NCI-H345 treated with DMSO at 0.1 percent for 48 hours (cell line): ENCODE data around the gene RNLS.
"Not testable (repeated sequence)": the region's sequence is repeated elsewhere in the genome, so short reads cannot be mapped to it uniquely, and the experiment has no call there.

Experiments
- DNase-seq: peaks from one replicate; lab custom pipeline; 2025; ENCODE audit not compliant: unreplicated experiment; lab: John Stamatoyannopoulos, UW

Gene RNLS

GRCh38 chr10:88525371-88526069 lies 57.6 kb downstream of the RNLS start:
- no peak for DNase-seq

DNA sequence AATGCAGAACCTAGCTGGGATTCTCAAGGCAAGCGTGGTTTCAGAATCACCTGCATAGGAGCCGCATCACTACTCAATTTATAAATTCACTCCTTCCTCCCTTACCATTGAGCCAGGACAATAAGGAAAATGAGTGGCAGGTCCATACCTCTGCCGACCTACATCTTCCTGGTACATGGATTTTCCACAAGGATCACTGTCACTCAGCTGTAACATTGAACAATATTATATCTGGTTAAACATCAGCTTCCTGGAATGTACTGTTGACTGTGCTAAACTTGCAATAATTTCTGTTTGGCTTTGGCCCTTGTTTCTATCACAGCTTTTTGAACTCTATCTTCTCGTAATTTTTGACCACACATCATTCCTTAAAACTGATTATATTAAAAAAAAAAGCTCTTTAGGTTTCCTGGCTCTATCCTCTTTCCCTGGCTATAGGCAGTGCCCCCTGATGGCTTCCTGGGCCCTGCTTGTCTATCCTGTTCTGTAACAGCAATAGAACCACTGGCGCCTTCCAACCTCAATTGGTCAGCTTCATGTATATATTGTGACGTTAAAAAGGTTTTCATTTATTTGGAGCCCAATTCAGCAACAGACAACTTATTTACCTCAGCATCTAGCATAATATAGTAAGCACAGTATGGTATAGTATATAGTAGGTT lies 59.2 kb downstream of the RNLS start:
- no peak for DNase-seq

DNA sequence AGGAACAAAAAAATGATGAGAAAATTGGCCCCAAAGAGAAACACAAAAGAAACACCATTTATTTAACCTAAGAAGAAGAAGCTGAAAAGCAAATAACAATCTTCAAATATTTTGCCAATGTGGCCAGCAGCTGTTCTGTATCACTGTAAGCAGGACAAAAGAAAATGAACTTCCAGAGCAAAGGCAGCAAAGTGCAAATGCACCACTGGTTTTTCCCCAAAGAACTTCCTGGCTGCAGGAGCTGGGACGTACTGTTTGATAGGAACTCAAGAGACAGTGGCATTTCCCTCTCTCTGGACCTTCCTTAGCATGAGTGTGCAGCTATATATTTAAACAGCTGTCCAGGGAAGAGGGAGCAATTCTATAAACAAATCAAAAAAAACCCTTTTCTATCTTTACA lies 60.4 kb downstream of the RNLS start:
- DNase-seq = no peak

DNA sequence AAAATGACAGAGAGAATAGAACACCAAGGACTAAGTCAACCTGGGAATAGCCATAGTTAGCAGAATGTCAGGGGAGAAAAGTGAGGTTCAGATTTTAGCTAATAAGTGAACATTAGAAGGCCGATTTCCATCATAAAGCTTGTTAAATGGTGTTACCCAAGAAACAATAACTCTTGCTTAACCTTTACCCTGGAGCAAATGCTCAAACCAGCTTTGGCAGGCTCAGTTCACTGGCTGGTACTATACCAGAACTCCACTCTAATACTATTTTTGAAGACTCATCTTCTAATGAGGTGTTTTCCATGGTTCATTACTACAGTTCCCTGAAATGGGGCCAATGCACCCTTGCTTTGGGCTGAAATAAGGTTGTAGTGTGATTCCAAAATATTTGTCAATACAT lies 61.3 kb downstream of the RNLS start:
- DNase-seq = no peak

DNA sequence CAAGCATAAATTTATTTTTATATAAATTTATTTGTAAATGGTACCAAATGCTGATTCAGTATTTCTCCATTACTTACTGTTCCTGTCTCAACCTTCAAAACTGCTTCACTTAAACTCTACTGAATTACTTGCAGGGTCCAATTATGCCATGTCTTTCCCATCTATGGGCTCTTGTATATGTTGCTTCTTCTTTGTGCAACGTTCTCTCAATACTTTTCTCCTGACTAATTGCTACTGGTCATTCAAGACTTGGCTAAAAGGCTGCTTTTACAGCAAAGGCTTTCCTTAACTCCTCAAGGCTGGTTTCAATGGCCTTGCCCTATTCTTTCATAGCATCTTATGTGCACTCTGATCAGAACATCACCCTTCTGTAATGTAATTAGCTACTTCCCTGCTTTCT lies 67.9 kb downstream of the RNLS start:
- DNase-seq = no peak

GRCh38 chr10:88512599-88512998 lies 70.5 kb downstream of the RNLS start:
- no peak for DNase-seq

- no peak for DNase-seq
These were observed 74.3 kb downstream of the RNLS start for GRCh38 chr10:88508796-88509195.

GRCh38 chr10:88507826-88508453 lies 75.2 kb downstream of the RNLS start:
- no peak for DNase-seq

DNA sequence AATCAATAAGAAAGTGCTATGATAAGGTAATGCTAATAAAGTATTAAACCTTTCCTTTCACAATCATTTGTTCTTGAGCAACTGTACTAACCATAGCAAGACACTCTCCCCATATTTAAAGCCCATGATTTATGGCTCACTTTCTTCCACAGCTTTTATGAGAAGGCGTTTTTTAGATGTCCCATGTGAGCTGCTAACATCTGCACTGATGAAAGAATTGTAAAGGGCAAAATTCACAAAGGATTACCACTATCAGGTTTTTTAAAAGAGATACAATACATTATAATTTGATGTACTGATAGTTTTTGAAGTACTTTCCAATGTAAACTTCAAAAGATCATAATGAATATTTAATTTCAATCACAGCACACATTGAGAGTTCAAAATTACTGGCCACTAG lies 75.7 kb downstream of the RNLS start:
- DNase-seq = no peak

- DNase-seq = no peak
These were observed 77.4 kb downstream of the RNLS start for GRCh38 chr10:88505680-88506215.

- DNase-seq = no peak
These were observed 77.9 kb downstream of the RNLS start for GRCh38 chr10:88505265-88505664.

DNA sequence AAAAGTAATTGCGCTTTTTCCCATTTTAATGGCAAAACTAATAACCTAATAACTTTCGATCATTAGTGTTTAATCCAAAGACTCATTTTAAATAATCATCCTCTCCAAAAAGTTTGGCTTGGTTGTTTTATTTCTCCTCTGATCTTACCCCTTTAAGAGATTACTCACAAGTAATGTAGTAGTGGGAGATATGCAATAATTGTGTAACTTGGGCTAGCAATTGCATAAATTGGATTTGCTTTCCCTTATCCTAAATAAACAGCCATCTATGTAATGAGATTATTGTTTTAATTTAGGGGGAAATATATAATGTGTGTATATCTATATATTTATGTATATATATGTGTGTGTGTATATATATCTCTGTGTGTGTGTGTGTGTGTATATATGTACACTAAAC lies 82.5 kb downstream of the RNLS start:
- no peak for DNase-seq

GRCh38 chr10:88499569-88500470 lies 83.3 kb downstream of the RNLS start:
- DNase-seq = no peak

GRCh38 chr10:88497913-88498312 lies 85.2 kb downstream of the RNLS start:
- no peak for DNase-seq

DNA sequence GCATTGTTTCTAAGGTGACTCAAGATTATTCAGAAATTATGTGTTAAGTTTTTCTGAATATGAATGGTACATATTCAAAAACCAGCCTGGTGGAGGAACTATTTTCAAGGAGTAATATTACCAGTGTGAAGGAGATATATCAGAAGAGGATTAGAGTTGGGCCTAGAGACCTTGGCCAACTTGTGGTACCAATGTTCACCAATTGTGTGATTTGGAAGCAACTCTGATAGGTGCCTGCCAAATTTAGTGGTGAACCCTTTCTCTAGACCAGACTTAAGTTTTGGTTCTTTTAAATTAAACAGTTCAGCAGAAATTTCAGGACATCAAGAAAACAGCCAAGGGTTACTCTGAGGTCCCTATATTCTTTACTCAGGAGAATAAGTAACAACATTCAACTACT lies 88.6 kb downstream of the RNLS start:
- DNase-seq = no peak

DNA sequence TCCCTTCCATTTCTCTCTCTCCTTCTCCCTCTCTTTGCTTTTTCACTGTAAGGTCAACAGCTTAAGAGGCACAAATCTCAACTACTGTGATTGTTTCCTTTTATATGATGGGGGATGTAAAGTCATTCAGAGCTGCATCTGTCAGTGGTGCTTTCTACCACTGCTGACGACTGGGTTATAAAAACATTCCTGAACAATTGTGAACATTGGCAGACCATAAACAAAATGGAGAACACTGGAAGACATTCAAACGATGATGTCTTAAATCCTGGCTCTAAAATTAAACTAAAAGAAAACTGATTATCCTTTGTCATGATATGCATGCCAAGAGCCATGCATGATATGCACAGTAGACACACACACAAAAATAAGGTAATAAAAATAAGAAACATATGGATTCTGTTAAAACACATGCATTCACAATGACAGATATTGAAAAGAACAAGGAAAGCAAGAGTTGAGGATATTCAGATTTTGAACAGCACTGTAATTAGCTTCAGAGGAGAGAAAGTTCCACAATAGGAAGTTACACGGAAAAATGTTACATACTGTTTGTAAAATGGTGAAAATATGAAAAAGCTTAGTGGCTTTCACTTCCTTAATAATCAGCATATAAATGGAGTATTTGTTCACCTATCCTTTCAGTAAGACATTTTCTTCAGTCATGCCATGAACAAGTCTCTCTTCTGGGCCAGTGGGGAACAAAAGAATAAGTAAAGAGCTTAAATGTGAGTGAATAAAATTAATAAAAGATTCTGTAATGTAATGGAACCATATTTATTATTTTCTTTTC lies 89.2 kb downstream of the RNLS start:
- DNase-seq = no peak

DNA sequence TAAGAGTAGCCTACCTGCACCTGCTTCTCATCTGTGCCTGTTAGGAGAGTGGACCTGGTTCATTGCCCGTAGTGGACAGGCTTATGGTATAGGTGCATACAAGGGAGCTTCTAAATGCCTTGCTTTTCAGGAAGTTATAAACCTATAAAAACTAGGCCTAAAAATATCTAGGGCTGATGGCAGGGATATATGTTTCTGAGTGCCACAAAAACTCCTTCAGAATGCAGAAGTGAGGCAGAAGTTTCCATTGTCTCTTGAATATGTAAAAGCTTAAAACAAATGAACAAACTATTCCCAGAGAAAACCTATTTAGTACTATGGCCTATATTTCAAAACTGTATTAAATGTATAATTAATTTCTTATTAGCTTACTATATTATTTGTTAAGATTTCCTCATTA lies 91.8 kb downstream of the RNLS start:
- no peak for DNase-seq

DNA sequence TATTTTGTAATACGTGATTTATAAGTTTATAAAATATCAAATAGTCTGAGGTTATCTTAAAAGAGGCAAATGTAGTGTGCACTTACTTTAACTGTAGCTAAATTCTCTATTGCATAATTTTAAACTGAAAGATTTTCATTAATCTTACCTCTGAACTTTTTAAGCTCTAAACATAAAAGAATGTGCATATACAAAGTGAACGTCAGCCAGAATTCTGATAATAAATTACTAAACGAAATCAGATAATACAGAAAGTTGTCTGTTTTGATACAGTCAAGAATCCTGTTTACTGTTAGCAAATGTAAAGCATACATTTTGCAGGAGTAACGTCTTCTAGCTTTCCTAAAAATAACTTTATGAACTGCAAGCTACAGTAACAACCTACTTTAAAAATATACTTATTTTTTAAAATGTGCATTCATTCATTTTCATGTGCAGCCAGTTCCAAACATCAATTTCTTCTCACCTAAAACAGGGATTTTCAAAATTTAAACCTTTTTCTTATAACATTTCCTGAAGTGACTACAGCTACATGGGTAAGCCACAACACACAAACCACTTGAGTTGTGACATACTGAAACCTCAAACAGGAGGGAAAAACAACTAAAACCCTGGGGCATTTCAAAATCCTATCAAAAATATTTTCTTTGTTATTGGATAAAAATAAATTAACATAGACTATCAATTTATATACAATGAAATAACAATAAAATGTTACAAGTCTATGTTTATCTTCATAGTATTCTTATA lies 92.7 kb downstream of the RNLS start:
- no peak for DNase-seq

- no peak for DNase-seq
These were observed 94.0 kb downstream of the RNLS start for GRCh38 chr10:88489107-88489506.

- DNase-seq = not testable (repeated sequence)
These were observed 96.3 kb downstream of the RNLS start for GRCh38 chr10:88486816-88487215.
